GM12891 (cell line): Measurements from ENCODE around the gene DTWD2.

Experiments
- POLR2A ChIP-seq: IDR thresholded peaks from 2 replicates; pipeline ENCODE4 v1.6.1; 2011; ENCODE audit warnings: low read depth, low read length, control low read depth
- POLR2AphosphoS5 ChIP-seq: IDR thresholded peaks from 2 replicates; pipeline ENCODE4 v1.6.1; 2011; ENCODE audit warnings: low read depth, low read length, control low read depth
- SPI1 ChIP-seq: IDR thresholded peaks from 2 replicates; pipeline ENCODE4 v1.6.1; 2011; ENCODE audit warnings: low read depth, low read length, control low read depth
- TAF1 ChIP-seq: IDR thresholded peaks from 2 replicates; pipeline ENCODE4 v1.6.1; 2011; ENCODE audit warnings: low read depth, low read length, control low read depth

DNA sequence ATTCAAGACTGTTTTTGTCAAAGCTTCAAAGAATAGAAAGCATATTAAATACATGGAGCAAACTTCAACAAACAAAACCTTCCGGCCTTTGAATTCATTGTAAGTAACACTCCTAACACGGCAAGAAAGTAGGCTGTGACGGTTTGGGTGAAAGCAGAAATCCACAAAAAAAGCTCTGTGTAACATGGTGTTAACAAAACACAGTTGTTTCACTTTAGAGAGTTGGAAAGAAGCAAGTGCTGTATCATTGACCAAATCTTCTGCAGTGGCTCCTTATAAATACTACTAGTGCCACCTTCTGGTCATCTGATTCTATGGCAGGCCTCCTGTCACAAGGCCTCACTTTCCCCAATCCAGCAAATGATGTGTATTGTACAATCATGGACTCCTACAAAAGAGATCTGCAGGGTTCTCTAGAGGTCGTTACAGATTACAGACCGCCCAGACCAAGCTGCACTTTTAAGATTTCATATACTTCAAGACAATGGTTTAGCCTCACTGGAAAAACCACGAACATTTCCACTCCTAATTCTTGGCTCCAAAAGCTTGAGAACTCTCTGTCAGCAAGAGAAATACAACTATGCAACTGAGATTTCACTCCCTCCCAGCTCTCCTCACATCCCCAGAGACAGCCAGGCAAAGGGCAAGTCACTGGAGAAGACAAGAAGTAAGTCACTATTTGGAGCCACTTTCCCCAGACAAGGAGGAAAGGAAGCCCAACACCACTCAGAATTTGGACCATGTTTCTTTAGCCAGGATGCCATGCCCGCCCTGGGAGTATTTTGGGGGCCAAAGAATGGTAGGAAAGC lies 196.2 kb downstream of the DTWD2 start:
- TF ChIP-seq POLR2AphosphoS5 (no peak), SPI1 (no peak), TAF1 (no peak), POLR2A (no peak)
